ENCODE results near the gene SLC38A10.

SLC38A10 gene

DNA sequence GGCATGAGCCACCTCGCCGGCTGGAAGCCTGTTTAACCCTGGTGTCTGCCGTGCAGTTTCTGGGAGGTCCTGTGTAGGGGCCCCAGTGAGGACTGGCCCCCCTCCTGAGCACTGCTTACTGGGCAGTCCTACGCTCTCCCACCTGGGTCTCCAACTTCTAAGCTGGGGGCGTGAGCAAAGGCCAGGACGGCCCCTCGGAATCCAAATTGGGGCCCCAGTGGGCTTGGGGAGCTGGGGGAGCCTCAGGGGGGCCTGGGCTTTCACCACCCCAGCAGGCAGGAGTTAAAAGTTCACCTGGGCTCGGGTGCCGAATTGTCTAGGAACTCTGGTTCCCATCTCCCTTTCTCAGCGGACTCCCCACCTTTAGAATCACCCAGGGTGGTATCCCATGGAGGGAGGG, 7.2 kb upstream of the SLC38A10 start:
- TF ChIP-seq, protein P1, sequence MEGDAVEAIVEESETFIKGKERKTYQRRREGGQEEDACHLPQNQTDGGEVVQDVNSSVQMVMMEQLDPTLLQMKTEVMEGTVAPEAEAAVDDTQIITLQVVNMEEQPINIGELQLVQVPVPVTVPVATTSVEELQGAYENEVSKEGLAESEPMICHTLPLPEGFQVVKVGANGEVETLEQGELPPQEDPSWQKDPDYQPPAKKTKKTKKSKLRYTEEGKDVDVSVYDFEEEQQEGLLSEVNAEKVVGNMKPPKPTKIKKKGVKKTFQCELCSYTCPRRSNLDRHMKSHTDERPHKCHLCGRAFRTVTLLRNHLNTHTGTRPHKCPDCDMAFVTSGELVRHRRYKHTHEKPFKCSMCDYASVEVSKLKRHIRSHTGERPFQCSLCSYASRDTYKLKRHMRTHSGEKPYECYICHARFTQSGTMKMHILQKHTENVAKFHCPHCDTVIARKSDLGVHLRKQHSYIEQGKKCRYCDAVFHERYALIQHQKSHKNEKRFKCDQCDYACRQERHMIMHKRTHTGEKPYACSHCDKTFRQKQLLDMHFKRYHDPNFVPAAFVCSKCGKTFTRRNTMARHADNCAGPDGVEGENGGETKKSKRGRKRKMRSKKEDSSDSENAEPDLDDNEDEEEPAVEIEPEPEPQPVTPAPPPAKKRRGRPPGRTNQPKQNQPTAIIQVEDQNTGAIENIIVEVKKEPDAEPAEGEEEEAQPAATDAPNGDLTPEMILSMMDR (IDR thresholded peaks at IDR 0.05; ENCODE audit: control extremely low read depth, extremely low read depth, low read depth, missing control alignments): no peak
- ChIA-PET CTCF (interaction anchor here (1.2 kb wide), 2 partner anchors 9 to 10 kb away, joined by 3 read pairs; no protein-coding TSS in a partner anchor), POLR2A (no interaction called here)
- DNase-seq (ENCODE audit: extremely low spot score): no peak

DNA sequence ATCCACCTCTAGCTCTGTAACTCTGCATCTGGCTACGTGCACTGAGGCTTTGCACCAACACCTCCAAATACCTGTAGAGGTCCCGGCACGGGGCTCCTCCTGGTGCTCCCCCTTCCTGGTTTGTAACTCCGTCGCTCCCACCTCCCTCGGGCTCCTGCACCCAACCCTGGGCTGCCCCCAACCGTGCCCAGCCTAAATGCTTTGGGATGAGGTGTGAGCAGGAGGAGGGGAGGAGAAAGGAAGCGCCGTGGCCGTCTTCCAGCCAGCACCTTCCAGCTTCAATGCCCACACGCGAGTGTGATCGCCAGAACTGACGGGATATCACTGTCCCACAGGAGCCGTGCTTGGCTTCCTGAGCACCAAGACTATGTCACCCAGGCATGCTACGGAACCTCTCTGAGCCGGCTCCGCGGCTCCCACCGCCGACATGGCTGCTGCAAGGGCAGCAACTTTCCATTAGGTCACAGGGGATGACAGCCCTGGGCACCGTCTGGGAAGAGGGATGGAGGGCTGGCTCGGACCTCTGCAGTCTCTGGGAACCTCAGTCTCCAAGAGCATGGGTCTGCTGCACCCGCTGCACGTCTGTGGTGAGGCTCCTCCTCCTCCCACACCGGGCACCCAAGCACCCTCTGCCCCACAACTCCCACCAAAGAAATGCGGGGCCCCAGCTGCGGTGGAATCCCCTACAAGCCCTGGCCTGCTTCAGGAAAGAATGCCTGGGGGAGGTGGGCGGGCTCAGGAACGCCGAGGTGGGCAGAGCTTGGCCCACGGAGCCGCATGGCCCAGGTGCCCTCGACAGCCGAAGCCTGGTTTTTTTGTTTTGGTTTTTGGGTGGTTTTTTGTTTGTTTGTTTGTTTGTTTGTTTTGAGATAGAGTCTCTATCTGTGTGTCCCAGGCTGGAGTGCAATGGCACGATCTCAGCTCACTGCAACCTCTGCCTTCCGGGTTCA, 6.4 kb upstream of the SLC38A10 start:
- DNase-seq (ENCODE audit: extremely low spot score): no peak
- ChIA-PET POLR2A (no interaction called here), CTCF (no interaction called here)
- TF ChIP-seq, protein P1 (IDR thresholded peaks at IDR 0.05; ENCODE audit: control extremely low read depth, extremely low read depth, low read depth, missing control alignments): no peak

DNA sequence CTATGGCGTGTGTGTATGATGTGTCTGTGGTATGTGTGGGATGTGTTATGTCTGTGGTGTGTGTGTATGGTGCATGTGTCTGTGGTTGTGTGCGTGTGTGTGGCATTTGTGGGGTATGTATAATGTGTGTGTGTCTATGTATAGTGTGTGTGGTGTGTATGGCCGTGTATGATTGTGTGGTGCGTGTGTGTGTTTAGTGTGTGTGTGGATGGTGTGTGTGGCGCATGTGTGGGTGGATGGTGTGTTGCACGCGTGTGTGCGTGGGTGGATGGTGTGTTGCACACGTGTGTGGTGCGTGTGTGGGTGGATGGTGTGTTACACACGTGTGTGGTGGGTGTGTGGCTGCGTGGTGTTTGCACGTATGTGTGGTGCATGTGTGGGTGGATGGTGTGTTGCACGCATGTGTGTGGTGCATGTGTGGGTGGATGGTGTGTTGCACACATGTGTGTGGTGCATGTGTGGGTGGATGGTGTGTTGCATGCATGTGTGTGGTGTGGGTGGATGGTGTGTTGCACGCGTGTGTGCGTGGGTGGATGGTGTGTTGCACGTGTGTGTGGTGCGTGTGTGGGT, 5.6 kb upstream of the SLC38A10 start:
- DNase-seq (ENCODE audit: extremely low spot score): no peak
- ChIA-PET CTCF (no interaction called here), POLR2A (no interaction called here)
- TF ChIP-seq, protein P1 (IDR thresholded peaks at IDR 0.05; ENCODE audit: control extremely low read depth, extremely low read depth, low read depth, missing control alignments): no peak

DNA sequence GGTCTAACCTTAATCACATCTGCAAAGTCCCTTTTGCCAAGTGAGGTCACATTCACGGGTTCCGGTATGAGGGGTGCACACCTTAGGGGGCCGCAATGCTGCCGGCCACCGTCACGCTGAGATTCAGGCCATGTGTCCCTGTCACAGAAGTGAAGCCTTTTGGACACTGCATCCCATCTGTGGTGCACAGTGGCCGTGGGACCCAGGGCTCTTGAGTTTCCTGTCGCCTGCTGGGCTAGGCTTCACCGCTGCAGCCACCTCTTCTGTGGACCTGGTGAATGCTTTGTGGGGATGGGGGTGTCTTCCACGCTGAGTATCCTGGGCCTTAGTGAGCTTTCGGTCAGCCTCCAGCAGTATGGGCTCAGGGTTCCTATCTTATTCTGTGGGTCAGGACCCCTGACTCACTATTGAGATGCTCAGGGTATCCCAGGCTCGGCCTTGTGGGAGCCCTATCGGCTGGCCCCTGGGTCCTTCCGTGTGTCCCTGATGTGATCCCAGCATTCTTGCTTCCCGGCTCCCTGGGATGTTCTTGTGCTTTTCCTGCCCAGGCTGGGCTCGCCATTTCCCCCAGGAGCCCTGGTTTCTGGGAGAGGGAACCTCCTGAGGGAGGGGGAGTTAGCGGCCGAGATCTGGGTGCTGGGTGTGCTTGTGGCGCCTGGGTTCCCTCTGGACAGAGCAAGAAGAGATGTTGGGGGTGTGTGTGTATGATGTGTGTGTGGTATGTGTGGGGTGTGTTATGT, 4.9 kb upstream of the SLC38A10 start:
- TF ChIP-seq, protein P1 (IDR thresholded peaks at IDR 0.05; ENCODE audit: control extremely low read depth, extremely low read depth, low read depth, missing control alignments): no peak
- CTCF ChIA-PET: no interaction called here
- POLR2A ChIA-PET: no interaction called here
- no peak for DNase-seq (ENCODE audit: extremely low spot score)

DNA sequence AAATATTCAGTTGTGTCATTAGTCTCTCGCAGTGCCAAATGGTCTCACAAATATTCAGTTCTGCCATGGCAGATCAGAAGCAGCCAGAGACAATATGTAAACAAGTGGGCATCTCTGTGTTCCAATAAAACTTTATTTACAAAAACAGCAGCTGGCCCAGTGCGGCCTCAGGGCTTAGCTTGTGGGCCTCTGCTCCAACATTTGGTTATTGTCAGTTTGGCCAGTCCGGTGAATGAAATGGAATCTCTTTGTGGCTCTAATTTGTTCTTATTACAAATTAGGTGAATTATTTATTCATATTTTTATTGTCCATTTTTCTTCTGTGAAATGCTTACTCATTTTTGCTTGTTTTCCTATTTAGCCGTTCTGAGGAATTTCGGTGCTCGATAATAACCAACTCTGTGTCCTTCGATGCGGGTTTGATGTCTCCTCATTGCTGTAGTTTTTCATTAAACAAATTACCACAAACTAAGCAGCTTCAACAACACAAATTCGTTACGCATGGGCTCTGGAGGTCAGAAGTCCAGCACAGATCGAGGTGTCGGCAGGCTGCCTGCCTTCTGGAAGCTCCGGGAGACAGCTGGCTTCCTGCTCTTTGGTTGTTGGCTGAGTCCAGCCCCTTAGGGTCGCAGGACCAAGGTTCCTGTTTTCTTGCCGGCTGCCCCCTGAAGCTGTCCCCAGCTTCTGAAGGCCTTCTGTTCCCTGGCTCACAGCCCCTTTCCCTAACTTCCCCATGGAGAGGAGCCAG, 4.1 kb upstream of the SLC38A10 start:
- no peak for DNase-seq (ENCODE audit: extremely low spot score)
- TF ChIP-seq, protein P1 (IDR thresholded peaks at IDR 0.05; ENCODE audit: control extremely low read depth, extremely low read depth, low read depth, missing control alignments): no peak
- ChIA-PET POLR2A (no interaction called here), CTCF (no interaction called here)
